Eye (tissue), 1 donor: Measurements from ENCODE around the gene NLN.
A peak's percentile ranks its signal among the peaks of the same experiment; 100 is the strongest.
"Not testable (repeated sequence)": the region's sequence is repeated elsewhere in the genome, so short reads cannot be mapped to it uniquely, and the experiment has no call there.

Source experiments
- DNase-seq: peaks from one replicate; pipeline ENCODE4 v3.0.0-alpha.2; 2015

NLN gene

DNA sequence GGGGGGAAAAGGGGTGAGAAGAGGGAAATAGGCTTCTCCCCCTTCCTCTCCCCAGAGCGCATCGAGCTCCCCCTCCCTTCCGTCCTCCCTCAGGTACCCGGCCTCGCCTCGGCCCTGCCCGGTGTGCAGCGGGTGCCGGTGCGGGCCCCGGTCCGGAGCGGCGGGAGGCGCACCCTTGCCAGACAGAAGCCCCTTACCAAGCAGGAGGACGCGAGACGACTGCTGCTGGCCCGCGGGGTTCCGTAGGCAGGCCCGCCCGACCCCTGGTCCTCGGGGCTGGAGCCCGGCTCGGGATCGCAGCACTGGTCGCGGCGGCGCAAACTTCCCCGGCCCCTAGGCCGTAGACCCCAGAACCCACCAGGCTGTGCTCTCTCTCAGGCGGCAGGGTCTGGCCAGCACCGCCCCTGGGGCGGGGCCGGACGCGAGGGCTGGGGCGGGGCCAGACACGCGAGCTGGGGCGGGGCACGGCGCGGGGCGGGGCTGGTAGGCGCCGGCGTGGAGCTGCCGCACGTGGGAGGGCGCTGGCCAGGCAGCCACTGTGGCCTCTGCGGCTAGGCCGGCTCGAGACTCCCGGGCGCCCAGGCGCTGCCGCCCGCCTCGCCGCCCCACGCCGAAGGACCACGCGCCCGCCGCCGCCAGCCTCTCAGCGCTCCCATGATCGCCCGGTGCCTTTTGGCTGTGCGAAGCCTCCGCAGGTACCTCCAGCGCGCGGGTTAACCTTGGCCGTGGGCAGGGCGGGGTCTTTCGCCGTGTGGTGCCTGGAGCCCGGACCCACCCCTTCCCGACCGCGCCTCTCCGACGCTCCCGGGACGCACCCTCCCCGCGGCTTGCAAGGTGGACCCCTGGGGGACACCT, at the start of gene NLN, which contains the start of gene SGTB:
Gene NLN (plus strand): TSS at position 486 of the 855 bp plus-strand sequence. CDS start 169 bp downstream, at position 655.
Gene SGTB (minus strand): TSS at position 390 of the 855 bp plus-strand sequence. CDS start 1,302 bp downstream, outside the sequence.
- DNase-seq = peak; percentile 96

DNA sequence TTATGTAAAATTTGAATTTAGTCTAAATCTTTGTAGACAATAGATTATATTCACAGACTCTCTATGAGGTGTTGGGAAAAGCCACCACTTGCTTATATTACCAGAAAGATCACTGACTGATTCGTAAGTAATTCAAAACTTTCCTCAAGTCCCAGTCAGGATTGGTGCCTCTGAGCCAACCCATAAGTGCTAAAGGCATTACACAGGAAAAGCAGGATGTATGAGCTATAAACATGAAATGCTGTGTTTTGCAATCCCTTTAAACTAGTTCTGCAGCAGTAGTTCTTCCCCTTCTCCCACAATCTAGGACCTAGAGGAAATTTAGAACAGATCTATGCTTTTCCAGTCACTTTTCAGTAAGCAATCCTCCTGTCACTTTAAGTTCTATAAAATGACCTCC, 49.2 kb upstream of the NLN start:
- no peak for DNase-seq

DNA sequence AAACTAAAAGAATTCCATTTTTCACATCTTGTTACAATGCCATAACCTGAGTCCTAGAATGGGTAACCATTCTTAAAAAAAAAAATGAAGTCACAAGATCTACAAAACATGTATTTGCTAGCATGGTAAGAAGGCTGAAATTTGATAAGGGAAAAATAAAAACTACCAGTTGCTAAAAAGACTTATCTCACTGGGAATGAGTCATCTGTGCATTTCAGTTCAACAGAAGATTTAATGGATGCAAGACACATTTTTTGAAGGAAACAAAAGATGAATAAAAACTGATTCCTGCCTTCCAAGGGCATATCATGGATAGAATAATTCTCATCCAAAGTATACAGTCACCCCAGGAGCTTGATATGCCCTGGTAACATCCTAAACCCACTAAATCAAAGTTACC, 47.3 kb upstream of the NLN start:
- DNase-seq = no peak

DNA sequence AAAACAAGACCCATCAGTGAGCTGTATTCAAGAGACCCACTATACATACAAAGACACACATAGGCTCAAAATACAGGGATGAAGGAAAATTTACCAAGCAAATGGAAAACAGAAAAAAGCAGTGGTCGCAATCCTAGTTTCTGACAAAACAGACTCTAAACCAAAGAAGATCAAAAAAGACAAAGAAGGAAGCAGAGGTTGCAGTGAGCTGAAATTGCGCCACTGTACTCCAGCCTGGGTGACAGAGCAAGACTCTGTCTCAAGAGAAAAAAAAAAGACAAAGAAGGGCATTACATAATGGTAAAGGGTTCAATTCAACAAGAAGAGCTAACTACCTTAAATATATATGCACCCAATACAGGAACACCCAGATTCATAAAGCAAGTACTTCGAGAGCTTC, 45.9 kb upstream of the NLN start:
- DNase-seq = not testable (repeated sequence)

DNA sequence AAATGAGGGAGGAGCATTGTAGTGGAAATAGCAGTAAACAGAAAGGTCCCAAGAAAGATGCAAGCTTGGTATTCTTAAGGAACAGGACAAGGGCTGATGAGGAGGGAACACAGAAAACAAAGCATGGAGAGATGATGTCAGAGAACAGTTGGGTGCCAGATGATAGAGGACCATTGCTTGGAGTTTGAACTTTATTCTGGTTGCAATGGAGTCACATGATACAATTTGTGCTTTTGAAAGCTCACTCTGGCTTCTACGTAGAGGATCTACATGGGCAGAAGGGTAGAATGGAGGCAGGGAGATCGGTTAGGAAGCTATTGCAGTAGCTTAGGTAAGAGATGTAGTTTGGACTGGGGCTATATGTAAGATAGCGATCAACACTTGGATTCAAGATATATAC, 39.9 kb upstream of the NLN start:
- DNase-seq = no peak

DNA sequence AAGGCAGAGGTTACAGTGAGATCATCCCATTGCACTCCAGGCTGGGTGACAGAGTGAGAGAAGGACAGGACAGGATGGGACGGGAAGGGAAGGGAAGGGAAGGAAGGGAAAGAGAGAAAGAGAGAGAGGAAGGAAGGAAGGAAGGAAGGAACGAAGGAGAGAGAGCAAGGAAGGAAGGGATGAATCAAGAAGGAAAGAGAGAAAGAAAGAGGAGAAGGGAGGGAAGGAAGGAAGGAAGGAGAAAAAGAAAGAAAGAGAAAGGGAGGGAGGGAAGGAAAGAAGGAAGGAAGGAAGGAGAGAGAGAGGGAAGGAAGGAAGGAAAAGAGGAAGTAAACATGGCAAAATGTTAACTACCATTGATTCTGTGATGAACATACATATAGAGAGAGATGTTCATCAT, 28.9 kb upstream of the NLN start:
- no peak for DNase-seq

DNA sequence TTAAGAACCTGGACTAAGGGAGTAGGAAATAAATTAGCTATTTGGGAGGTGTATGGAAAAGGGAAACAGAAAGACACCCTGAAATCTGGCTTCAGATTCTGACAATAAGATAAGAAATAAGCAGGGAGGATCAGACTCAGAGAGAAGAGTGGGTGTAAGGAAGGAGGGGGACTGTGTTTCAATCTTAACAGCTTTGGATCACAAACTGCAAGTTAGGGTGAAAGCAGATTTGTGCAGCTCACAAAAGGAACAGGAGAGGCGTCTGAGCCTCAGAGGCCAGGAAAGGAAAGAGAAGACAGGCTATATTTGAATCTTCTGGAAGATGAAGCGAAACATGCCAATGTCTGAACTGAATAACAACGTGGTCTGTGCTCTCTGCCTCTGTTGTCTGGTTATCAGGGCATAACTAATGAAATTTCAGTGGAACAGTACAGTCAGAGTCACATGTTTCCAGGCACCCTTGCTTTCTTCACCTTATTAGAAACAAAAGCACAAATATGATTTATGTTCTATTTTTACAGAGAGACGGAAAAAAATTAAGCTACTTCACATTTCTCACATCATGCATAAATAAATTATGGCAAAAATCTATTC, 26.7 kb upstream of the NLN start:
- DNase-seq = peak; percentile 31

DNA sequence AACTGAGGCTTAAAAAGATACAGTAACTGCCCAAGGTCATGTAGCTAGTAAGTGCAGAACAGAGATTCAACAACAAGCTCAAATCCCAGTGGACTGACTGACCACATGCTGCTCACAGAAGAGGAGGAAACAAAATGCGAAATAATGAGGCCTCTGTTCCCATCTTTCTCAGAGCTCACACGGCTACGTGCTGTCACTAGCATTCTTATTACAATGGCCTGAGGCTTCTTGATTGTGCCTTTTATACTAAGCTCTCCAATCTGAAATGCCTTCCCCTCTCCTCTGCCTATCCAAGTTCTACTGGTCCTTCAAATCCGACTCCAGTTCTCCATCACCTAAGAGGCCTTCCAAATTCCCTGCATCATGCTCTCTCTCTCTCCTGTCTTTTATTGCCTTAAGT, 26.1 kb upstream of the NLN start:
- peak; percentile 44 for DNase-seq

DNA sequence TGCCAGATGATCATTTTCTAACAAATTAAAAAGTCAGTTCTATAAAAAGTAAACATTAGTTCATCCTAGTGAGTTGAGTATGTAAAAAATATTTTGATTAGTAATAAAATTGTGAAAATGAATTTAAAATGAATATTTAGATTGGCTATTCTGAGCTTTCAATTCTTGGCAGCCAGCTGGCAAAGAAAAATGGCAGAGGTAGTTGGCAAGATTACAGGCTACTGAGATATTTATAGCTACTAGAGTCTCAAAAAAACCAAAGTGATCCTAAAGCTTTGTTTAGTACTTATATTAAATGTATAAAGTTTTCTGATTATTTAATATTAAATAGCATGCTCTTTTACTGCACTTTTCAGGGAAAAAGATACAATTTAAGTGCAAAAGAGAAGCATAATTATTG, 25.1 kb upstream of the NLN start:
- no peak for DNase-seq

DNA sequence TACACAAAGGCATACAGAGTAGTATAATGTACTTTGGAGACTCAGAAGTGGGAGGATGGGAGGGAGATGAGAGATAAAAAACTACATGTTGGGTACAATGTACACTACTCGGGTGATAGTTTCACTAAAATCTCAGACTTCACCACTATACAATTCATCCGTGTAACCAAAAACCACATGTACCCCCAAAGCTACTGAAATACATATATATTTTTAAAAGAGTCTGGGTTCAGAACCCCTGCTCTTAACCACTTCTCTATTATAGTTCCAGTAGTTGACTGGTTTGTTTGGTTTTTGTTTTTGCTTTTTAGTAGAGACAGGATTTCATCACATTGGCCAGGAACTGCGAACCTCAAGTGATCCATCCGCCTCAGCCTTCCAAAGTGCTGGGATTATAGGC, 22.7 kb upstream of the NLN start:
- DNase-seq = no peak

DNA sequence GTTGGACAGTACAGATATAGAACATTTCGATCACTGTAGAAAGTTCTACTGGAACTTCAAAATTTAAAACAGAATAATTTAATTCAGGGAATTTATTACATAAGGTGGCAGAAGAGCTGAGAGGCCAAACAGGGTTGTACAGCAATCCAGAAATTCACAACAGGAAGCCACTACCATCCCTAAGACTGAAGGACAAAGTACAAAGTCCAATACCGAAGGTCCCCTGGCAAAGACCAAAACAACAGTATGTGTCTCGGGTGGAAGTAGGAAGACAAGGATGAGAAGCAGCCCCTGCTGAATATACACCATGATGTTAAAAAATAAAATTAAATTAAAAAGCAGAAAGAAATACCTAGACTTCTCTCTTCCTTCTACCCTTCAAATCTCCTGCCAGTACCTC, 20.0 kb upstream of the NLN start:
- DNase-seq = no peak

DNA sequence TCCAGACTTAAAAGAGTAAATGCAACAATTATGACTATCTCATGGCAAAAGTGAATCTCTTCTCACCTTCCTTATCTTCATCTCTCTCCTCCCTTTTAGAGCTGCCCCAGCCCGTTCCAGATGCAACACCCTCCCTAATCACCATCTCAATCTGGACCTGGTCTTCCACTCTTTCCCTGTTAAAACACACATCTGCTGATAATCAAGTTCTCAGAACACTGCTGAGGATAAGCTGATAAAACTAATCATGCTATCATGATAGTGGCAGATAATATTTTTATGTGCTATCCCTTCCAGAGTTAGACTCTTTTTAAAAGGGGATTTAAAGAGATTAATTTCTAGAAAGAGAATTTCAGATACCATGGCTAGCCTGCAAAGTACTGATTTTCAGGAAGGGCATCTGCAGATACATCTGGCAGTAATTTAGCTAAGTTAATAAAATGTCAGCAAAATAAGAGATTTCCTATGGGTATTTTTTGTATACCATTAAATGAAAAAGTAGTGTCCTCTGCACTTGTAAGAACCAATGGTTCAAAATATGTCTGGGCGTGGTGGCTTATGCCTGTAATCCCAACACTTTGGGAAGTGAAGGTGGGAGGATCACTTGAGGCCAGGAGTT, 17.3 kb upstream of the NLN start:
- no peak for DNase-seq

DNA sequence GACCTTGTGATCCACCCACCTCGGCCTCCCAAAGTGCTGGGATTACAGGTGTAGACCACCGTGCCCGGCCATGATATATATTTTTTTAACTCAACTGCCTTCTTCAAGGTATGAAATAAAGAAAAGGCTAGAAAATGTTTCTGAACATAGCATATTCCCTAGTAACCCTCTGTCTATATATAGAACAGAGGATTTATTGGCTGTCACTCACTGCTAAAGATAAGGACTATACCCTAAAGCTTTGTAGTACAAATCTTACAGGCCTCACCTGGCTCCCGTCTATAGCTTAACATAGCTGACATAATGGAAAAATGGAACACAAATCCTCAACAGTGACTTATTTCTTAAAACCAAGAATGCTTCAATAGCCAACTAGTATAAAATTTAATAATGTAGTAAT, 14.3 kb upstream of the NLN start:
- no peak for DNase-seq

DNA sequence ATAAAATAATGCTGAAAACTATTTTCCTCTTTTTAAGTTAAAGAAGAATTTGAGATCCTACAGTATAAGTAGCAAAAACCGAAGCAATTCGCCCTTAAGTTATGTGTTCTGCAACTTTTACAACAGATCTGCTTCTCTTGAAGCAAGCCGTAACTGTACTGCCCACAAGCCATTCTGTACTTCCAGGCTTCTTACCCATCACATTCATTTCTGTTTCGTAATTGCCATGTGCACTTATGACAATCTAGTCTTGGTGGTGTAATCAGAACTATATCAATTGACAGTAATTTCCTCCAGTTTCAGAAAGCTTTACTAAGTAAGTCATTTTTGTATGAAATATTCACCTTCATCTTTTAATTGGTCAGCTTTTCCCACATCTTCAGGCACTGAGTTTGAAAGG, 13.9 kb upstream of the NLN start:
- no peak for DNase-seq

DNA sequence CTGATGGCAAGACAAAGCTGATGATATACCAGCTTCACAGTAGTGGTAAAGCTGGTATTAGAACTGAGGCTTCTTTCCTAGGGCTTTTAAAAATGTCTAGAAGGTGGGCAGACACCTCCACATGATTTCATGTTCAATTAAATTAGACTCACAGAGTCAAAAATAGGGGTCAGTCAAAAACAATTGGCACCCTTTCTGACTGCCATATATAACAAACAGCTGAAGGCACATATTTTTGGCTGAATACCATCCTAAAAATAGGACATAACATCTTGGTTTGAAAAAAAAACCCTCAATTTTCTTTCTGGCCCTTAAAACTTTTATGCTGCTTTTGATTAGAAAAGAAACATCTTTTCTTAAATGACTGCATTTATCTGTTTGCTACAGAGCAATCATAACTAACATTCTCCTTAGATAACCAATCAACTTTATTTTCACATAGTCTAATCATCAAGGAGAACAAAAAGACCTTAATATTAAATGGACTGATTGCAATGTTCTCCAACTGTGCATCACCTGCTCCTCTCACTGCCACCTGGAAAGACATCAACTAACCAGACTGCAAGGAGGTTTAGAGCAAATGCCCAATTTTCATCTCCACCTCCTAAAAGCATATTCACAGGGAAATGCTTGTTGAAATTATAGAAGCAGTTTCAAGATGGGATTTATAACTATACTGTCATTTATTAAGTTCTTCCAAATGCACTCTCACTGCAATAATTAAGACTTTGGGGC, 3.3 kb upstream of the NLN start:
- no peak for DNase-seq

DNA sequence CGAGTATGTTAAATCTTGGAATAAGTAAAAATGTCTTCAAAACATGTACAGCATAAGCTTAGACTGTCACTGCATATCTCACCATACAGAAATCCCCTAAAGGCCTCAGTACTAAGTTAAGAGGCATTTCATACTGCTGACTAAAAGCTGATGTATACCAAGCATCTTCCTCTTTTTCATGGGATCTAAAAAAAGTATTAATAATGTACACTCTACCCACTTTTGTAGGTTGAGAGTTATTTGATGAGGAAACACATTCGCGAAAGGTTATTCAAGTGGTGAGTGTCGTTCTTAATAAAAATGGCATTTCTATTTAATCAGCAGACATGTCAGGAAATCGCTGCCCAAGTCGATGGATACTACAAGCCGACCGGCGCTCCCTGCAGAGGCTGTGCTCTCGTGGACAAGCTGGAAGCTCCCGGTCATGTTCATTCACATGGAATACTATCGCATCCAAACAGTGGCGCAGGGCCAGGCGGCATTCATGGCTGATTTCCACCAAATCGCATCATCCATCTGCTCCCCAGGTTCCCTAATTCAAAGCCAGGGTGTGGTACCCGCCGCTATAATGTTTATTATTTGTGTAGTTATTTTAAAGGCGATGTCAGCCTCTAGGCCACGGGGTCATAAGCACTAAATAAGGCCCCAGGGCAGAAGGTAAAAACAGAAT, 820 bp upstream of the NLN start:
- DNase-seq = peak; percentile 88

DNA sequence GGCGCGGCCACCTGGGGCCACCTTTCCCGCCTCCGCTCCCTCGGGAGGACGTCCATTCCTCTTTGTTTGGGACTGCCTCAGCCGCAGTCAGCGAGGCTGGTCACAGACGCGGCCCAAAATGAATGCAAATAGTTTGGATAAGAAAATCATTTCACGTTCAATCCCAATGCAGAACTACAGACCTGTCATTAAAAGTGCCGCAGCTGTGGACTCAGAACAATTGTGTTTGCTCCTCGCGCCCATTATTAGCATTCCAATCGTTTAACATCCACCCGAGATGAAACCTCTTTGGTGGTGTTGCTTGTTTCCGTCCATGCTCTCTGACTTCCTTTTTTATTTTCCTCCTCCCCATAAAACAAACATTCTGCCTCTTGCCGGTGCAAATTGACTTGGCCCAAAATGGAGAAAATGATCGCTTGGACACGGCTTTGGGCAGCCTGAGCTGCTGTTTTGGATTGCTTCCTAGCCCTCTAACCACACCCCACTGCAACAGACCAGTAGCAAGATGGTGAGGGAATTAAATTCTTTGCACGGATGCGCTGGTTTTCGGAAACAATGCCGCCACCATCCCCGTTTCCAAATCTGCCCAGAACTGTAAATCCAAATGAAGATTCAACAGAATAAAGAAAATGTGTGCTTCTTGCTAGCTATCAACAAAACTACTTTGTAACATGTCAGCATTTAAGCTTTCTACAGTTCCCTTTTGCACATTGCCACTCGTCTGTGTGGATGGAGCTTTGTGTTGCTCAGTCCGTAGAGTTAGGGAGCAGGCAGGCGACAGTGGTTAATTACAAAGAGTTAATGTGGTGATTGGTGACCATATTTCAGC, 784 bp downstream of the NLN start:
- peak; percentile 81 for DNase-seq

DNA sequence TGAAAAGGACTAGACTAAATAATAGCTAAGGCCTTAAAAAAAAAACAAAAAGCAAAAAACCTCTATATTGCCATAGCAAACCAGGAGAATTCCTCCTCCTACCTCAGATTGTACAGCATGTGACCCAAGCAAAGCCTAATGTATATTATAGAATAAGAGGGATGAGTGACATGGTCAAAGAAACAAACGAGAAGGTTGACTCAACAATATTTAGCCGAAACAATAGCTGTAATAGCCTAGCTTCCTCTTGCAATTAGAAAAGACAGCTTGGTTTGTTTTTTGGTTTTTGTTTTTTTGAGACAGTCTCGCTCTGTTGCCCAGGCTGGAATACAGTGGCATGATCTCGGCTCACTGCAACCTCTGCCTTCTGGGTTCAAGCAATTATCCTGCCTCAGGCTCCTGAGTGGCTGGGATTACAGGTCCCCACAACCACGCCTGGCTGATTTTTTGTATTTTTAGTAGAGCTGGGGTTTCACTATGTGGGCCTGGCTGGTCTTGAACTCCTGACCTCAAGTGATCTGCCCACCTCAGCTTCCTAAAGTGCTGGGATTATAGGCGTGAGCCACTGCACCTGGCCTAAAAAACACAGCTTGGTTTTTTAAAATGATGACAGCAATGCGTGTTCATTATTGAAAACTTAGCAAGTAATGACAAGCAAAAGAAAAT, 5.6 kb downstream of the NLN start:
- no peak for DNase-seq

DNA sequence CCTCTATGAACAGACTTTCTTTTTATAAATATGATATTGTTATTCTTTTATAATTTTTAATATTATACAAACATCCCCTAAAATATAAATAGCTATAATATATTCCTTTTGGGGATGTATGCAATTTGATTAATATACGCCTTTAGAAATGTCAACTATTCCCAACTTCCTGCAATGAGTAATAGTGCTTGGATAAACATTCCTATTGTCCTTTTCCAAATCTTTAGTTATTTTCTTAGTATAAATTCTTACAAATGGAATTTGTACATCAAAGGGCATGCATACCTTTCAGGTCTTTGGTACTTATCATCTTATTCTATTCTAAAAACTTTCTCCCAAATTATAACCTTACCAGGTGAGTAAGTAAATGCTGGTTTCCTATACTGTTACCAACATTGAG, 6.2 kb downstream of the NLN start:
- no peak for DNase-seq

DNA sequence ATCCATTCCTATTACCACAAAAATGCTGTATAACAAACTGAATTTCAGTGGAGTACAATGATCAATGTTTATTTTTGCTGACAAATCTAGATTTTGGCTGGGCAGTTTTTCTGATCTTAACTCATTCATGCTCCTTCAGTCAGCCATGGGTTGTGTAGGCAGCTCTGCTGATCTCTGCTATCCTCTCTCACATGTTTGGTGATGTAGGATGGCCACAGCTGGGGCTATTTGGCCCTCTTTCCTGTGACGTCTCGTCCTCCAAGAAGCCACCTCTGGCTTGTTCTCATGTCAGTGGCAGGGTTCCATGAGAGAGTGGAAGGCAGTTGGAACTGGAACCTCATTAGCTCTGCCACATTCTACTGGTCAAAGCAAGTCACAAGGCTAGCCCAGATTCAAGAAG, 8.9 kb downstream of the NLN start:
- no peak for DNase-seq

DNA sequence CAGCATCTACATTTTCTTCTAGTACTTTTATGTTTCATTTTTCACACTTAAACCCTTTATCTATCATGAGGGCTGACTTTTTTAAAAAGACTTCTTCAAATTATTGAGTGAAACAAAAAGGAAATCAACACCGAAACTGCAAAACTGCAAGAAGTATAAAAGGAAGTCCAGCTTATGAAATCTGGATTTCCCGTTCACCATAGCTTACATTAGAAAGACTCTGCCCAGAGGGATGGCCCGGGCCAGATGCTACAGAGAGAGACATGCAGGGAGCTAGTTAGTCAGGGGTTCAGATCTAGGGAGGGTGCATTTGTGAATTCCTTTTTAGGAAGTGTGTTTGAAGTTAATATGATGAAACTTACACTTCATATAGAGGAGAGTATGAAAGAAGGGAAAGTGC, 10.0 kb downstream of the NLN start:
- DNase-seq = not testable (repeated sequence)
